Activated CD8-positive, alpha-beta memory T cell treated with anti-CD3 and anti-CD28 coated beads for 4 hours (primary cell): Measurements from ENCODE around the gene RDH5.

Source experiments
- DNase-seq, 2 donors: peaks; one replicate each; pipeline ENCODE4 v3.0.0-alpha.2; 2020; ENCODE audit warnings: low read depth in 2 of 2

Gene RDH5

GRCh38 chr12:55712700-55713415 is 7.3 kb upstream of the RDH5 start:
- no peak for DNase-seq

- no peak for DNase-seq
Observed at GRCh38 chr12:55713721-55714120, 6.5 kb upstream of the RDH5 start.

- no peak for DNase-seq
Observed at GRCh38 chr12:55715169-55715764, 4.9 kb upstream of the RDH5 start.

- DNase-seq: peak; percentile 81 to 82
Observed at GRCh38 chr12:55715833-55716581, 4.2 kb upstream of the RDH5 start, which contains the start of gene BLOC1S1. Gene BLOC1S1 (plus strand): TSS chr12:55716046. CDS start chr12:55716052, 6 bp downstream.

GRCh38 chr12:55716582-55716957 is 3.6 kb upstream of the RDH5 start:
- DNase-seq: no peak

GRCh38 chr12:55717011-55718007 is 2.9 kb upstream of the RDH5 start:
- no peak for DNase-seq

GRCh38 chr12:55718015-55718414 is 2.2 kb upstream of the RDH5 start:
- no peak for DNase-seq

- no peak for DNase-seq
Observed at GRCh38 chr12:55718624-55719275, 1.4 kb upstream of the RDH5 start.

GRCh38 chr12:55719371-55719770 is 822 bp upstream of the RDH5 start:
- no peak for DNase-seq

GRCh38 chr12:55720894-55721444 is 776 bp downstream of the RDH5 start:
- DNase-seq: no peak

GRCh38 chr12:55721601-55722213 is 1.5 kb downstream of the RDH5 start:
- no peak for DNase-seq

- no peak for DNase-seq
Observed at GRCh38 chr12:55722948-55723347, 2.8 kb downstream of the RDH5 start.

- no peak for DNase-seq
Observed at GRCh38 chr12:55723516-55724225, 3.5 kb downstream of the RDH5 start.

GRCh38 chr12:55724226-55724939 is 4.2 kb downstream of the RDH5 start:
- DNase-seq: no peak

- no peak for DNase-seq
Observed at GRCh38 chr12:55724940-55725309, 4.7 kb downstream of the RDH5 start.

- no peak for DNase-seq
Observed at GRCh38 chr12:55725556-55725955, 5.4 kb downstream of the RDH5 start.

- DNase-seq: no peak
Observed at GRCh38 chr12:55726971-55727370, 6.8 kb downstream of the RDH5 start.

- no peak for DNase-seq
Observed at GRCh38 chr12:55727643-55728185, 7.5 kb downstream of the RDH5 start.
